GM21737 (cell line): ENCODE data around the gene AFF2.
A peak's percentile ranks its signal among the peaks of the same experiment; 100 is the strongest.

Source experiments
- ATAC-seq: cut with Tn5 transposase; IDR thresholded peaks from one replicate; pipeline ENCODE4 v1.9.1; 2021; ENCODE audit warnings: mild to moderate bottlenecking, moderate library complexity; ENCODE audit not compliant: unreplicated experiment

Gene AFF2

GRCh38 chrX:148577741-148578140 lies 77.3 kb downstream of the AFF2 start:
- no peak for ATAC-seq

DNA sequence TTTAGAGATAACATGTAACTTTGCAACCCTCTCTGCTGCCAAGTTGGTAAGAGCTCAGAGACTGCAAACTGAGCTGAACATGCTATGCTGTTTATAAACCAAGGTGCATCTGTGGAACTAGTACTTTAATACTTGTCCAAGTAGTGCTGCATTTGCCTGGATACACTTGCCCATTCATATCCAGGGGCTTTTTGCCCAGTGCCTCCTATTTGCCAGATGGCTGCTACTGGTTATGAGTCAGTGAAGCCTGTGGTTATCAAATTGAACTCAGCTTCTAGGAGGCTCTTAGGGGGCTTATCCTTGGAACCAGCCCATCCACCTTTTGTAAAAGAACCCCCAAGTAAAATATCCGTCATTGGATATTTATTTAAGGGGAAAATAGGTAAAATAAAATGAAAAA lies 79.6 kb downstream of the AFF2 start:
- no peak for ATAC-seq

DNA sequence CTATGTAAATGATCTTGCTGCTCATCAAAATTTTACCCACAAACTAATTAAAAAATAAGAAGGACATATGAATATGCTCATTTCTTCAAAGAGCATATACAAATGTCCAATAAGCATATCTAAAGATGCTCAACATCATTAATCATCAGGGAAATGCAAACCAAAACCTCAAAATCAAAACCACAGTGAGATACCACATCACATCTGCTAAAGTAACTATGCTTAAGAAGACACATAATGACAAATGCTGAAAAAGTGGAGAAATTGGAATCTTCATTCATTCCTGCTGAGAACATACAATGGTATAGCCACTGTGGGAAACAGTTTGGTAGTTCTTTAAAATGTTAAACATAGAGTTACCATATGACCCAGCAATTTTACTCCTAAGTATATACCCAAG lies 81.9 kb downstream of the AFF2 start:
- ATAC-seq, result no peak

- ATAC-seq, result no peak
Observed at GRCh38 chrX:148588649-148589310, 88.4 kb downstream of the AFF2 start.

- no peak for ATAC-seq
Observed at GRCh38 chrX:148592595-148592994, 92.2 kb downstream of the AFF2 start.

DNA sequence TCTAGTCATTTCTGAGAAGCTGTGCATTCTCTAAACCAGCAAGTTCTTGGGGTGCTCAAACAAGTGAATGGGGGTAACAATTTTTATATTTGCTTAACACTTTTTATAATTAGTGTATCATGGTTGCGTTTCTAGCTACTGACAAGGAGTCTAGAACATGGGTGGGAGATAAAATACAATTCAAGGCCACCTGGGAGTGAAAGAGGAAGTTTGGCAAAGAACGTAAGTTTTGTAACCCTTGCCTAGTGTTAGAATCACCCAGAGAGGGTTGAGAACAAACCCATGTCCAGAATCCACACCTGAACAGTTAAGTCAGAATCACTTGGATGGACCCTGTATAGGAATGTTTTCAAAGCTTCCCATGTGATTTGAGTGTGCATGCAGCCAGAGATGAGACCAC lies 92.7 kb downstream of the AFF2 start:
- ATAC-seq, result no peak

- ATAC-seq, result no peak
Observed at GRCh38 chrX:148593987-148594386, 93.6 kb downstream of the AFF2 start.

DNA sequence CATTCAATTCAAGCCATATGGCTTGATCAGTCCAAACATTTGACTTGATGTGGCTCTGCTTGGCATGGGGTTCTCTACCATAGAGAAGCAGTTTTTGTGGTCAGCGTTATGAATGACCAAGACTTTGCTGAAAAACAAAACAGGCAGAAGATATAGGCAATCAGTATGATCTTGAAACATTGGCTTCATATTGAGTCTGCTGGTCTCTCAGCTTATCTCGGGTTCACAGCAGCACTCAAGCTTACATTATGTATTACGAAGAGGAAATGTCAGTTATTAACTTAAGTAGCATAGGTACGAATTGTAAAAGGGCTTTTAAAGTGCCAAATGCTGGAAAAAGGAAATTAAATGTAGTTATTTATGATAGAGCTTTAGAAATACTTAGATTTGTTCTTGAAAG lies 99.0 kb downstream of the AFF2 start:
- no peak for ATAC-seq

GRCh38 chrX:148600131-148600530 lies 99.7 kb downstream of the AFF2 start:
- no peak for ATAC-seq

- no peak for ATAC-seq
Observed at GRCh38 chrX:148600581-148600980, 100.2 kb downstream of the AFF2 start.

DNA sequence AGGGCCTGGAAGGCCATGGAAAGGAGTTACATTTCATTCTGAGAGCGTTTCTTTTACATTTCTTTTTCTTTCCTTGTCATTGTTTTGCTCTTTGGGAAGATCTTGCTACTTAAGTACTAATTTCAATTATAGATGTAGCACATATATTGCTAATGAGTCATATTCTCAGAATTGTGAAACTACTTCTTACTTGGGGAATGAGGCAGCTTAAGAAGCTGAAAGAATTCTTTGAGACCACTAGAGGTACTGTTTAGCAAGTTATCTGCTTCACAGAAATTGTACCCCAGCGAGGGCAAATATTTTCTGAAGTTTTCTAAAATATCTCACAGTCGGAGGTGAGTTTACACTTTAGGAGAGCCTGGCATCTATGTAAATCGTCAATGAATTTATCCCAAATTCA lies 100.6 kb downstream of the AFF2 start:
- ATAC-seq, result no peak

GRCh38 chrX:148609515-148610327 lies 109.3 kb downstream of the AFF2 start:
- ATAC-seq, result peak; percentile 87

- peak; percentile 51 for ATAC-seq
Observed at GRCh38 chrX:148610328-148610698, 109.9 kb downstream of the AFF2 start.

GRCh38 chrX:148611993-148612392 lies 111.6 kb downstream of the AFF2 start:
- ATAC-seq, result no peak

DNA sequence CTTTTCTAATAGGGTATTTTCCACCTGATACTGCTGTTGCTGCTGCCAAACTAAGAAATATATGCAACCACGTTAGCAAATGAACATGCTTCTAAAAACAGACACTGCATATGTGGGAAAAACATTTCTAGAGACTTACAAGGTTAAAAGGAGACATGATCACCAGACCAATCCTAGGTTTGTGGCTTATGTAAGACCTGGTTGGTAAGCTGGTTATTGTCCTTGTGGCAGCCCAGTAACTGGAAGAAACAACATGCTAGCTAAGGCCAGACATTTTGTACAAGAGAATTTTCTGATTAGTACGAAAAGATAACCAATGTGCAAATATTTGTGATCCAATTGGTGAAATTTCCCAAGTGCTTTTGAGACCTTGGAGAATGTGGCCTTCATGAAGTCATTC lies 112.0 kb downstream of the AFF2 start:
- no peak for ATAC-seq

DNA sequence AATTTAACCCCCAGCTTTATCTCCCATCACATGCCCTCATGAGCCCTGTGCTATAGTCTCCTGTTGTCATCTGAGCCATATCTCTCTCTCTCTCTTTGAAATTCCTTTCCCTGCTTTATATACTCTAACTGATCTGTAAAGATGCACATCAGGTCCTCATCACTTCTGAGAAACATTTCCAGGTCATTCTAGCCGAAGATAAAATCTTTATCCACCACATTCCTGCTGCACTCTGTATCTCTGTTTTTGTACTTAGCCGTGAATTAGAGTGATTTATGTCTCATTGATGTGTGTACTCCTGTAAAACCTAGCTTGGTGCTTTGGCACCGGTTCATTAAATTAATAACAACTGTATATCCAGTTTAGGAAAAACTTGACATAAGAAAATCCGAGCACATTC lies 113.2 kb downstream of the AFF2 start:
- no peak for ATAC-seq

DNA sequence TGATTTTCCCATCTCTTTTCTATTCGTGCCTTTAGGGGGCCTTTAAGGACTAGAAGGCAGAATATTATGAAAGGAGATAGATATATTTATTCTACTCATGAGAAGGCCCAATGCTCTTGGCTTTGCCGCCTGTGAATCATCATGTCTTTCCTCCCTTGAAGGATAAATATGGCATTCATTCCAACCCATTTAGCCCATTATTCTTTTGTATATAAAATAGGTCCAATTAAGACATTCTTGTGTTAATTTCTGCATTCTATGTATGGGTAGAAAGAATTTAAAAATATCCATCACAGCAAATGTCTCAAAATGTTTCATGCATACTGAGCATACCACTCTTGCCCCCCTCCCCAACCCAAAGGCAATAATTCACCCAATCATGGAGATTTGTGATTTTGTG lies 115.1 kb downstream of the AFF2 start:
- ATAC-seq, result no peak

- ATAC-seq, result no peak
Observed at GRCh38 chrX:148618470-148619445, 118.3 kb downstream of the AFF2 start.

DNA sequence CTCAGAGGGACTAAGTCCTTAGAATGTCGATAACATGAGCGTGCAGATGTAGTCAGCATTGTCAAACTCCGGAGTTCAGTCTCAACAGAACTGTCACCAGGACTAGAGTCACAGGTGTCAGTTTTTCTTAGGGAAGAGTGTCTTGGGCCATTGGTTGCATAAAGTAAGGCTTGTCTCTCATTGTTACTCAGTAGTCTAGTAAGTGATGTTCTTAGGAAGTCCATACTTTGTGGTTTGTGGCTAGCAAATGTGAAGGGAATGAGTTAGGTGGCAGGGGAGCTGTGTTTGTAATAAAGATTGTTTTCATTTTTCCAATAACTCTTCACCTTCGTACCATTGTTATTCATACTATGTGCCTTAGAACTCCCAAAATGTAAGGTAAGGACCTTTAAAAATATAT lies 119.6 kb downstream of the AFF2 start:
- ATAC-seq, result no peak

DNA sequence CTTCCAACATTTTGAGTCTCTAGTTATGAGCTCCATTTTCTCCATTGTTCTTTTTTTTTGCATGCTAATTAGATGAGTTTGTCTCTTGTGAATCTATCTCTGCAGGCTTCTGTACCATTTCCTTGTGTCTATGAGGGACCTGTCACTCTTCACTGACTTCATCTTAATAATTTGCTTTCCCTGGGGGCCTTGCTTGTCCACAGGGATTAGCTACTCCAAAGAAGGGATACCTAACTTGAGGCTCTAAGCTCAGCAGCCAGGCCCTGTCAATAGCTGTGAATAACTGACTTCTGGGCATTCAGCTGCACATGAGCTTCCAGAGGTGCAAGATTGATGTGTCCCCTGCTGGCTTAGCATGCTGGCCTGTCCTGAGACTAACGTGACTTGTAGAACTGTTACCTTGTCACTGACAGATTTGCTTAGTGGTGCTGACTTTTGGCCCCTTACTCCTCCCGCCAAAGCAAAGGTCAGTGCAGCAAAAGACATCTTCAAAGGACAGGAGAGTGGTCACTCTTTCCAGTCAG lies 124.6 kb downstream of the AFF2 start:
- no peak for ATAC-seq

- ATAC-seq, result no peak
Observed at GRCh38 chrX:148628621-148629020, 128.2 kb downstream of the AFF2 start.
